H1 (cell line): ENCODE measurements around the gene DHRS12. TPM values are rescaled to one million over a fixed set of nuclear protein-coding genes. Genes with fewer than 3 reads are reported as not detected.

Experiments used
- ASH2L ChIP-seq: fragments of 200-600, 300-600 bp; sonication (generic); IDR thresholded peaks from one replicate; pipeline ENCODE4 v1.7.1; 2017; ENCODE audit warnings: low read length
- ATF3 ChIP-seq: IDR thresholded peaks from 2 replicates; pipeline ENCODE4 v1.6.1; 2011; ENCODE audit warnings: low read depth, mild to moderate bottlenecking, low read length; ENCODE audit not compliant: insufficient read depth
- BCL11A ChIP-seq, 2 experiments: IDR thresholded peaks; one replicate each; pipeline ENCODE4 v1.6.1; 2011; ENCODE audit warnings: low read depth in 2 of 2, low read length in 2 of 2, mild to moderate bottlenecking in 2 of 2
- CBX8 ChIP-seq: fragments of 300-800, 300-1000 bp; sonication (generic); IDR thresholded peaks from 2 replicates; pipeline ENCODE4 v1.7.1; 2016; ENCODE audit warnings: low read depth, low read length, borderline replicate concordance
- CEBPB ChIP-seq: IDR thresholded peaks from 2 replicates; pipeline ENCODE4 v1.6.1; 2012; ENCODE audit warnings: low read depth, low read length
- PHF8 ChIP-seq: fragments of 200-600 bp; sonication (generic); conservative IDR thresholded peaks from 2 replicates; pipeline ENCODE4 v1.7.1; 2012; ENCODE audit warnings: low read depth, mild to moderate bottlenecking, inconsistent platforms, low read length, moderate library complexity
- RNF2 ChIP-seq: fragments of 200-900, 300-1000 bp; sonication (generic); IDR thresholded peaks from 2 replicates; pipeline ENCODE4 v1.7.1; 2016; ENCODE audit warnings: borderline replicate concordance, low read depth, mild to moderate bottlenecking, antibody characterized with exemption, low read length; ENCODE audit not compliant: poor library complexity, severe bottlenecking; ENCODE audit errors: missing control alignments
- SAP30 ChIP-seq: fragments of 300-600 bp; sonication (generic); IDR thresholded peaks from 2 replicates; pipeline ENCODE4 v1.7.1; 2012; ENCODE audit warnings: low read length, moderate library complexity, mild to moderate bottlenecking, inconsistent platforms; ENCODE audit not compliant: insufficient read depth, insufficient replicate concordance
- SIN3A ChIP-seq, 2 experiments: IDR thresholded peaks in 1 of 2; conservative IDR thresholded peaks in 1 of 2; 2 replicates each; pipeline ENCODE4 v1.6.1; 2011 to 2012; ENCODE audit warnings: low read length in 2 of 2, improper control_type of control experiment in 1 of 2, low read depth in 1 of 2, mild to moderate bottlenecking in 1 of 2
- SP4 ChIP-seq: IDR thresholded peaks from 2 replicates; pipeline ENCODE4 v1.6.1; 2012; ENCODE audit warnings: low read length, inconsistent platforms
- TEAD4 ChIP-seq: IDR thresholded peaks from 2 replicates; pipeline ENCODE4 v1.6.1; 2012; ENCODE audit warnings: low read depth, low read length, inconsistent platforms, mixed read lengths
- polyA plus RNA-seq, 7 experiments: library from polyadenylated mRNA; depleted of rRNA in 3 of 7; stranded (reverse) in 5 of 7; unstranded in 2 of 7; fragments of >200 nt in 5 of 7; fragments of 200-250 nt in 2 of 7; gene quantifications; 1 replicate in 5 of 7; 2 replicates in 1 of 7; 4 replicates in 1 of 7; pipeline versions ENCODE4 v1.2.1 to v1.2.3, GENCODE V29; 2011 to 2013; ENCODE audit warnings: missing spikeins in 2 of 7, mixed read lengths in 2 of 7
- total RNA-seq: library from RNA; stranded (reverse); fragmentation: NEBNext Ultra II Directional; extraction: Animal tissue kit (Norgen Biotek cat#: 25700); gene quantifications from 2 replicates; pipeline ENCODE4 v1.2.1, GENCODE V29; 2021

The DHRS12 gene
- total and polyA plus RNA-seq, 2 of the 8 experiments (the other 6 are each of a cell fraction or from before 2014, with no cell fraction given) = 8.7 TPM

- TF ChIP-seq CEBPB = peak; percentile 55
- no peak for TF ChIP-seq SP4
- peak; percentile 88; the same call in 1 of the 2 replicates for TF ChIP-seq PHF8
- TF ChIP-seq SIN3A (conservative IDR thresholded peaks at IDR 0.05 in 1 of 2, IDR thresholded peaks at IDR 0.05 in 1 of 2; ENCODE audit: low read depth in 1 of 2, low read length in 2 of 2) = 0 out of 4 replicates have a peak, but pooled peaks of 1 of the 2 experiments have one; percentile 37
- no peak for TF ChIP-seq CBX8
- TF ChIP-seq TEAD4 = no peak
- peak; percentile 19; the same call in 1 of the 2 replicates for TF ChIP-seq ATF3
- no peak for TF ChIP-seq RNF2
- TF ChIP-seq SAP30 = peak; percentile 28
- no peak for TF ChIP-seq BCL11A (IDR thresholded peaks at IDR 0.05; ENCODE audit: low read depth in 2 of 2, low read length in 2 of 2)
- TF ChIP-seq ASH2L = peak; percentile 74
Observed at GRCh38 chr13:51803422-51804294, at the start of gene DHRS12 (continued).
